ENCODE measurements around the gene MRPL41. TPM values are rescaled to one million over a fixed set of nuclear protein-coding genes. Genes with fewer than 3 reads are reported as not detected.
A peak's percentile ranks its signal among the peaks of the same experiment; 100 is the strongest.

Gene MRPL41
- total and polyA plus RNA-seq, 2 experiments from 2014 or later: 42.9 to 97.6 TPM

GRCh38 chr9:137583957-137584356, 32.3 kb downstream of the MRPL41 start:
- Histone ChIP-seq H3K4me3 (no peak overlapping the region), H4K20me1 (ENCODE audit: insufficient read depth) (no peaks in the 10 kb centered on the region), H2AFZ (no peak overlapping the region), H3K27me3 (replicated peaks; ENCODE audit: insufficient read depth) (no peaks in the 10 kb centered on the region), H3K36me3 (ENCODE audit: low read depth) (peaks cover 22% of the 10 kb centered on the region; the same call in 1 of the 2 replicates), H3F3A (ENCODE audit: insufficient read depth) (no peaks in the 10 kb centered on the region), H3K9me3 (ENCODE audit: low read depth) (no peaks in the 10 kb centered on the region), H3K79me2 (ENCODE audit: insufficient read depth) (peaks cover 68% of the 10 kb centered on the region), H3K4me1 (ENCODE audit: insufficient read depth) (peaks cover 8% of the 10 kb centered on the region; the same call in 1 of the 2 replicates), H3K9me2 (ENCODE audit: insufficient read depth) (no peaks in the 10 kb centered on the region), H3K9ac (no peak overlapping the region), H3K27ac (no peak overlapping the region), H3K4me2 (ENCODE audit: unreplicated experiment) (no peak overlapping the region)
- in situ Hi-C loops (cut with MboI): no loop called here
- TF ChIP-seq EZH2phosphoT487 (IDR thresholded peaks at IDR 0.05; ENCODE audit: insufficient read depth, low read depth) (no peak), EZH2 (IDR thresholded peaks at IDR 0.05; ENCODE audit: insufficient read depth, poor library complexity, severe bottlenecking) (no peak)
- WGBS, 2 experiments (ENCODE audit: low coverage in 1 of 2, low lambda C conversion rate in 2 of 2, missing lambda C conversion rate in 2 of 2): 84 to 88% methylated on average over 6 to 8 of the region's 8 CpGs
- DNase-seq: no peak

- H3K4me1 ChIP-seq (ENCODE audit: insufficient read depth): peaks cover 7% of the 10 kb centered on the region; the same call in 1 of the 2 replicates
- in situ Hi-C loops (cut with MboI): no loop called here
- no peaks in the 10 kb centered on the region for H3K9me2 ChIP-seq (ENCODE audit: insufficient read depth)
- peaks cover 75% of the 10 kb centered on the region for H3K79me2 ChIP-seq (ENCODE audit: insufficient read depth)
- TF ChIP-seq EZH2phosphoT487 (IDR thresholded peaks at IDR 0.05; ENCODE audit: insufficient read depth, low read depth) (no peak), EZH2 (IDR thresholded peaks at IDR 0.05; ENCODE audit: insufficient read depth, poor library complexity, severe bottlenecking) (no peak)
- no peaks in the 10 kb centered on the region for H3K9me3 ChIP-seq (ENCODE audit: low read depth)
- no peak overlapping the region for H3K4me3 ChIP-seq
- no peak overlapping the region for H3K9ac ChIP-seq
- H4K20me1 ChIP-seq (ENCODE audit: insufficient read depth): no peaks in the 10 kb centered on the region
- DNase-seq: no peak
- H3K27me3 ChIP-seq (replicated peaks; ENCODE audit: insufficient read depth): no peaks in the 10 kb centered on the region
- WGBS, 2 experiments (ENCODE audit: low coverage in 1 of 2, low lambda C conversion rate in 2 of 2, missing lambda C conversion rate in 2 of 2): 86 to 91% methylated on average over 10 to 14 of the region's 14 CpGs
- H3F3A ChIP-seq (ENCODE audit: insufficient read depth): no peaks in the 10 kb centered on the region
- no peak overlapping the region for H2AFZ ChIP-seq
- H3K27ac ChIP-seq: no peak overlapping the region
- H3K4me2 ChIP-seq (ENCODE audit: unreplicated experiment): no peak overlapping the region
- peaks cover 21% of the 10 kb centered on the region; the same call in 1 of the 2 replicates for H3K36me3 ChIP-seq (ENCODE audit: low read depth)
Measured at GRCh38 chr9:137586854-137587253, 35.2 kb downstream of the MRPL41 start.

- Histone ChIP-seq H3K9ac (no peak overlapping the region), H3K9me2 (ENCODE audit: insufficient read depth) (no peaks in the 10 kb centered on the region), H2AFZ (no peak overlapping the region), H3K4me3 (no peak overlapping the region), H3K79me2 (ENCODE audit: insufficient read depth) (peaks cover 63% of the 10 kb centered on the region), H3K36me3 (ENCODE audit: low read depth) (peaks cover 17% of the 10 kb centered on the region; the same call in 1 of the 2 replicates), H3K4me1 (ENCODE audit: insufficient read depth) (peaks cover 7% of the 10 kb centered on the region; the same call in 1 of the 2 replicates), H3K27ac (no peak overlapping the region), H3K9me3 (ENCODE audit: low read depth) (no peaks in the 10 kb centered on the region), H4K20me1 (ENCODE audit: insufficient read depth) (no peaks in the 10 kb centered on the region), H3K27me3 (replicated peaks; ENCODE audit: insufficient read depth) (no peaks in the 10 kb centered on the region), H3F3A (ENCODE audit: insufficient read depth) (no peaks in the 10 kb centered on the region), H3K4me2 (ENCODE audit: unreplicated experiment) (no peak overlapping the region)
- in situ Hi-C loops (cut with MboI): no loop called here
- DNase-seq: no peak
- TF ChIP-seq EZH2 (IDR thresholded peaks at IDR 0.05; ENCODE audit: insufficient read depth, poor library complexity, severe bottlenecking) (no peak), EZH2phosphoT487 (IDR thresholded peaks at IDR 0.05; ENCODE audit: insufficient read depth, low read depth) (no peak)
- 84 to 85% methylated on average over 13 of the region's 13 CpGs for WGBS, 2 experiments (ENCODE audit: low coverage in 1 of 2, low lambda C conversion rate in 2 of 2, missing lambda C conversion rate in 2 of 2)
Measured at GRCh38 chr9:137588311-137588710, 36.6 kb downstream of the MRPL41 start.

GRCh38 chr9:137588891-137589290, 37.2 kb downstream of the MRPL41 start:
- in situ Hi-C loops (cut with MboI): no loop called here
- peak; percentile 47 for DNase-seq
- H3K4me1 ChIP-seq (ENCODE audit: insufficient read depth): peaks cover 7% of the 10 kb centered on the region; the same call in 1 of the 2 replicates
- H3K27me3 ChIP-seq (replicated peaks; ENCODE audit: insufficient read depth): no peaks in the 10 kb centered on the region
- peaks cover 57% of the 10 kb centered on the region for H3K79me2 ChIP-seq (ENCODE audit: insufficient read depth)
- WGBS, 2 experiments (ENCODE audit: low coverage in 1 of 2, low lambda C conversion rate in 2 of 2, missing lambda C conversion rate in 2 of 2): 31 to 42% methylated on average over 6 of the region's 6 CpGs
- H3F3A ChIP-seq (ENCODE audit: insufficient read depth): no peaks in the 10 kb centered on the region
- peak overlapping the region; percentile 84 for H3K4me2 ChIP-seq (ENCODE audit: unreplicated experiment)
- H3K4me3 ChIP-seq: peak overlapping the region; percentile 75
- no peaks in the 10 kb centered on the region for H3K9me3 ChIP-seq (ENCODE audit: low read depth)
- peak overlapping the region; percentile 78 for H3K9ac ChIP-seq
- H3K36me3 ChIP-seq (ENCODE audit: low read depth): peaks cover 17% of the 10 kb centered on the region; the same call in 1 of the 2 replicates
- no peaks in the 10 kb centered on the region for H3K9me2 ChIP-seq (ENCODE audit: insufficient read depth)
- TF ChIP-seq EZH2phosphoT487 (IDR thresholded peaks at IDR 0.05; ENCODE audit: insufficient read depth, low read depth) (no peak), EZH2 (IDR thresholded peaks at IDR 0.05; ENCODE audit: insufficient read depth, poor library complexity, severe bottlenecking) (no peak)
- H4K20me1 ChIP-seq (ENCODE audit: insufficient read depth): no peaks in the 10 kb centered on the region
- no peak overlapping the region for H3K27ac ChIP-seq
- no peak overlapping the region for H2AFZ ChIP-seq

Measured in GM23248 (cell line).